Brain microvascular endothelial cell (primary cell): ENCODE data around the gene CPE.

Experiments used
- DNase-seq: peaks from one replicate; pipeline ENCODE4 v3.0.0-alpha.2; 2020
- H3K27ac ChIP-seq: fragments of 250-450 bp; sonication (Bioruptor Pico); 2 replicates; pipeline ENCODE4 v1.5.1; 2020; ENCODE audit warnings: mild to moderate bottlenecking, moderate library complexity
- H3K27me3 ChIP-seq: fragments of 250-450 bp; sonication (Bioruptor Pico); replicated peaks from 2 replicates; pipeline ENCODE4 v1.5.1; 2020; ENCODE audit warnings: mild to moderate bottlenecking
- H3K36me3 ChIP-seq: fragments of 250-450 bp; sonication (Bioruptor Pico); replicated peaks from 2 replicates; pipeline ENCODE4 v1.5.1; 2020; ENCODE audit warnings: mild to moderate bottlenecking
- H3K4me3 ChIP-seq: 2 replicates; pipeline ENCODE4 v1.5.1; 2011; ENCODE audit warnings: low read depth, mild to moderate bottlenecking, control low read depth, low read length, moderate library complexity
- in situ Hi-C: cut with HindIII; loops from 2 replicates; pipeline ENCODE4 v1.10.0; 2017; ENCODE audit warnings: low sequenced_read_pairs, low pct_ligation_motif_present
- TF ChIP-seq, protein P1 (sequence below): IDR thresholded peaks from 2 replicates; pipeline ENCODE4 v1.5.1; 2011; ENCODE audit warnings: low read depth, mild to moderate bottlenecking, moderate library complexity, low read length, control low read depth, inconsistent platforms; ENCODE audit errors: missing control alignments

The CPE gene

DNA sequence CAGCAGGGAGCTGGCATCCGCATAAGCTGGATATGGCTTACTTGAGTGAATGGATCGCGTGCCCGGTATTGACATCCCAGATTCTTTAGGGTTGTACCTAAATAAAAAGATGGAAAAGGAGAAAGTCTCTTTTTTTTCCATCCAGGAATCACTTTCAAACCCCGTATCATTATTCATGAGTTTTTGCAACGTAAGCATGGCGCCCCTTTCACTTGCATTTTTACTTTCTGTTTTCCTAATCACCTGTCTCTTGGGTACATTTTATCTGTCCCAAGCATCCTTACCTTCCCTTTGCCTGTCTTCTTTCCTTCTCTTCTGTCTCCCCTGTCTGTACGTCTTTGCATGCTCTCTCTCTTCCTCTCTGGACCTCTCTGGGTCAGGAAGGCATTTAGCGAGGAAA lies 128.6 kb downstream of the CPE start:
- TF ChIP-seq, protein P1, sequence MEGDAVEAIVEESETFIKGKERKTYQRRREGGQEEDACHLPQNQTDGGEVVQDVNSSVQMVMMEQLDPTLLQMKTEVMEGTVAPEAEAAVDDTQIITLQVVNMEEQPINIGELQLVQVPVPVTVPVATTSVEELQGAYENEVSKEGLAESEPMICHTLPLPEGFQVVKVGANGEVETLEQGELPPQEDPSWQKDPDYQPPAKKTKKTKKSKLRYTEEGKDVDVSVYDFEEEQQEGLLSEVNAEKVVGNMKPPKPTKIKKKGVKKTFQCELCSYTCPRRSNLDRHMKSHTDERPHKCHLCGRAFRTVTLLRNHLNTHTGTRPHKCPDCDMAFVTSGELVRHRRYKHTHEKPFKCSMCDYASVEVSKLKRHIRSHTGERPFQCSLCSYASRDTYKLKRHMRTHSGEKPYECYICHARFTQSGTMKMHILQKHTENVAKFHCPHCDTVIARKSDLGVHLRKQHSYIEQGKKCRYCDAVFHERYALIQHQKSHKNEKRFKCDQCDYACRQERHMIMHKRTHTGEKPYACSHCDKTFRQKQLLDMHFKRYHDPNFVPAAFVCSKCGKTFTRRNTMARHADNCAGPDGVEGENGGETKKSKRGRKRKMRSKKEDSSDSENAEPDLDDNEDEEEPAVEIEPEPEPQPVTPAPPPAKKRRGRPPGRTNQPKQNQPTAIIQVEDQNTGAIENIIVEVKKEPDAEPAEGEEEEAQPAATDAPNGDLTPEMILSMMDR: no peak
- H3K36me3 ChIP-seq: no peaks in the 10 kb centered on the region
- H3K4me3 ChIP-seq: no peak overlapping the region
- no peaks in the 10 kb centered on the region for H3K27me3 ChIP-seq
- in situ Hi-C loops: no loop called here
- no peak for DNase-seq
- no peak overlapping the region for H3K27ac ChIP-seq

DNA sequence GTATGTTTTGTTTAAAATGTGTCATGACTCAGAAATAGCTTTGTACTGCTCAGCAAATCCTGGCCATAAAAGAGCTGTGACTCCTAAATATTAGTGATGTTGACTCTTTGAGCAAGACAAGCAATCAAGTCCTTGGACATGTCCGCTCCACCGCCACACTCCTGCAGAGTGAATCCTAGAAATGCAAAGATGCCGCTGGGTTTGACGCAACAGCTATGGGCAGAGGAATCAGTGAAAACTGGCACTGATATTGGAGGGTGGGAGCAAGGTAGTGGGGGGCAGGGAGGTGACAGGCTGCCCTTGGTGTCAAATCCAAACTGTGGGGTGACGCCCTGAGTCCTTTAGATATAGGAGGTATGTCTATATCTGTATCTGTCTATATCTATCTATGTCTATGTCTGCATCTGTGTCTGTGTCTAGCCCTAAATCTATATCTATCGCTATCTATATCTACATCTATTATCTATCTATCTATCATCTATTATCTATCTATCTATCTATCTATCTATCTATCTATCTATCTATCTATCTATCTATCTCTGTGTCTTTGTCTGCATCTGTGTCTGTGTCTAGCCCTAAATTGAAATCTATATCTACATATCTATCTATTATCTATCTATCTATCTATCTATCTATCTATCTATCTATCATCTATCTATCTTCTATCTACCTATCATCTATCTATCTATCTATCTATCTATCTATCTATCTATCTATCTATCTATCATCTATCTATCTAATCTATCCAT lies 129.7 kb downstream of the CPE start:
- Histone ChIP-seq H3K4me3 (no peak overlapping the region), H3K36me3 (no peaks in the 10 kb centered on the region), H3K27ac (no peak overlapping the region), H3K27me3 (no peaks in the 10 kb centered on the region)
- TF ChIP-seq, protein P1: no peak
- DNase-seq: no peak
- in situ Hi-C loops: no loop called here

DNA sequence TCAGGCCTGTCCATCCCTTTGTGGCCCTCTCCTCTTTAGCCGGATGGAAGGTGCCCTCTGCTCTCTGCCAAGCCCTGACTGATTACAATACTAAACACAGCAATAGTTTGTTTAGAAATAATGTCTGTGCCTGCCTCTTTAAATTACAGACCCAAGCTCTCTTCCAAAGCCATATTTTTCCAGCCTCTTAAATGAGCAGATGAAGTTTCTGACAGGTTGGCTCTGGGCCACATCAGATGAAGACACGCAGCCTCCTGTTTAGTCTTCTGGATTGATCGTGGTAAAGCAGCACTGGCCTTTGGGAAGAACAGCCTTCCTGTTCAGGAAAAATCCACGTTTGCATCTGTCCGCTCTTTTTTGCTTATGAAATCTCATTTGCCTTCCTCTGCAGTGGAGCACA lies 133.6 kb downstream of the CPE start:
- no peaks in the 10 kb centered on the region for H3K27me3 ChIP-seq
- no peak overlapping the region for H3K4me3 ChIP-seq
- H3K36me3 ChIP-seq: no peaks in the 10 kb centered on the region
- H3K27ac ChIP-seq: no peak overlapping the region
- in situ Hi-C loops: no loop called here
- TF ChIP-seq, protein P1: no peak
- DNase-seq: no peak

DNA sequence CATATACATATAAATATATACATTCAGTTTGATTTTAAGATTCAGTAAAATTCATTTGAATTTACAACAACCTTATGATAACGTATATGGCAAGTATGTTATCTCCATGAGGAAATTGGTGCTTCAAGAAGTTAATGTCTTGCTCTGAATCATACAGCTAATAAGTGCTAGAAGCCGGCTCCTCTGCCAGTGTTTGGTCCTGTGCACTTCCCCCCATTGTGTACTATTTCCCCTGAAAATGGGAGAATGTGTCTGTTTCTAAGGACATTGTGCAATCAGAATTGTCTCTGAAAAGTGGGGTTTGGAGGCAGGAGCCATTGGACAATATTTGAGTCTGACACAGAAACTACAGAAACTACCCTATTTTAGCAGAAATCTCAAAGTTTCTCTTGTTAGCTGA lies 135.9 kb downstream of the CPE start:
- no peak overlapping the region for H3K27ac ChIP-seq
- DNase-seq: no peak
- H3K4me3 ChIP-seq: no peak overlapping the region
- H3K36me3 ChIP-seq: no peaks in the 10 kb centered on the region
- in situ Hi-C loops: no loop called here
- TF ChIP-seq, protein P1: no peak
- no peaks in the 10 kb centered on the region for H3K27me3 ChIP-seq

DNA sequence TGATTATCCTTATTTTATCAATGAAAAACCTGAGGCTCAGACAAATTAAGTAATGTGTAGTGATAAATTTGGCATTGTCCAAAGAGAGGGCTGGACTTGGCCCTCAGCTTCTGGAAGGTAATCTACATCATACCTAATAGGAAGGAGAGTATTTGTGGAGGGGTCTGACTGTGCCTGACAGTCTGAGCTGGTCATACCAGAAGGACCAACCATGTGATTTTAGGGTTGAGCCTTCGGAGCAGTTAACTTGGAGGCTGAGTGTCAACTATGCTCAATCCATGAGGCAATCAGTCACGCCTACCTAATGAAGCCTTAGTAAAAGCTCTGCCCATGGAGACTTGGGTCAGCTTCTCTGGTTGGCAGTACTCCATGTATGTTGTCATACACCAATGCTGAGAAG lies 136.4 kb downstream of the CPE start:
- Histone ChIP-seq H3K27me3 (no peaks in the 10 kb centered on the region), H3K27ac (no peak overlapping the region), H3K4me3 (no peak overlapping the region), H3K36me3 (no peaks in the 10 kb centered on the region)
- in situ Hi-C loops: no loop called here
- no peak for DNase-seq
- TF ChIP-seq, protein P1: no peak
